NOMO-1 treated with dmso at 0.1 percent for 144 hours (cell line): ENCODE results near the gene MCAM.

Experiments used
- DNase-seq: peaks from one replicate; lab custom pipeline; 2025; ENCODE audit not compliant: unreplicated experiment; lab: John Stamatoyannopoulos, UW

The MCAM gene

GRCh38 chr11:119266517-119267255 lies 50.2 kb downstream of the MCAM start:
- DNase-seq: no peak

GRCh38 chr11:119266063-119266462 lies 50.9 kb downstream of the MCAM start:
- DNase-seq: no peak

DNA sequence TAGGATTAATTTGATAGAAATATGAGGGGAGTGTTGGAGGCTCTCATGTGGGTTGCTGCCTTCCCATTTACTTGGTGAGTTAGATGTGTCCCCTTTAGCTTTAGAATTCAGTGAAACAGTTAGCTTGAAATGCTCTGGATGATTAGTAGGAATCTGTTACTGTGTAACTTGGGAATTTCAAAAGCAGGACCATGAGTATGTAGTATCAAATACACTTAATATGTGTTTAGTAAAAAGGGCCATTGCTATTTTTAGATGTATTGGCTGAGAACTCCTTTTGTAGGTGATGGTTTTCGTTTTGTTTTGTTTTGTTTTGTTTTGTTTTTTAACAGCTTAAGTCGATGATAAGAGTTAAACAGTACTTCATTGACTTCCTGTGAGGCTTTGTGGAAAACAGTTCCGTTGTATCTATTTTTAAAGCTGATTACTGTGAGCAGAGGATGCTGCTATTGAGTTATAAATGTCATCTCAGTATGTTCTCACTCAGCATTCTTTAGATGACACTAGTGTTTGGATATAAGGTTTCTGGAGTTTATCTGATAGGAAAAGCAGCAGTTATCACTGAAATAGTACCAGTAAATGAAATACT lies 53.5 kb downstream of the MCAM start:
- DNase-seq: no peak

GRCh38 chr11:119262668-119263351 lies 54.1 kb downstream of the MCAM start:
- DNase-seq: peak; percentile 17

DNA sequence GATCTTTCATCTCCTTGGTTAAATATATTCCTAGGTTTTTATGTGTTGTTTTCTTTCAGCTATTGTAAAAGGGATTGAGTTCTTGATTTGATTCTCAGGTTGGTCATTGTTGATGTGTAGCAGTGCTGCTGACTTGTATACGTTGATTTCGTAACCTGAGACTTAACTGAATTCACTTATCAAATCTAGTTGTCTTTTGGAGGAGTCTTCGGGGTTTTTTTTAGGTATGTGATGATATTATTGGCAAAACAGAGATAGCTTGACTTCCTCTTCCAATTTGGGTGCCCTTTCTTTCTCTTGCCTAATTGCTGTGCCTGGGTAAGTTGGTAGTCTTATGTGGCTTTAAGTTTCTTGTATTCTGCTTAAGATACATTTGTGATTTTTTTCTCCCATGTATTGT lies 57.9 kb downstream of the MCAM start:
- no peak for DNase-seq
